Hindlimb muscle (tissue), 1 donor: ENCODE measurements around the gene DNASE1L2. TPM values are rescaled to one million over a fixed set of nuclear protein-coding genes. Genes with fewer than 3 reads are reported as not detected.

Experiments
- DNase-seq: peaks from one replicate; pipeline ENCODE4 v3.0.0-alpha.2; 2013
- polyA plus RNA-seq: library from polyadenylated mRNA; unstranded; fragments of 120-200 nt; gene quantifications from one replicate; pipeline ENCODE4 v1.2.1, GENCODE V29; 2013; ENCODE audit not compliant: insufficient read length

The DNASE1L2 gene
- polyA plus RNA-seq, 1 donor = 1.1 TPM

- DNase-seq = no peak
These were observed 35.7 kb downstream of the DNASE1L2 start for GRCh38 chr16:2271848-2272461.

GRCh38 chr16:2273484-2273883 lies 37.2 kb downstream of the DNASE1L2 start:
- no peak for DNase-seq

- no peak for DNase-seq
These were observed 37.7 kb downstream of the DNASE1L2 start for GRCh38 chr16:2273931-2274330.

- DNase-seq = no peak
These were observed 39.5 kb downstream of the DNASE1L2 start for GRCh38 chr16:2275476-2276367.

- DNase-seq = no peak
These were observed 40.3 kb downstream of the DNASE1L2 start for GRCh38 chr16:2276368-2277195.

GRCh38 chr16:2277466-2278271 lies 41.4 kb downstream of the DNASE1L2 start:
- no peak for DNase-seq

GRCh38 chr16:2278272-2278608 lies 42.0 kb downstream of the DNASE1L2 start:
- DNase-seq = no peak

- no peak for DNase-seq
These were observed 42.9 kb downstream of the DNASE1L2 start for GRCh38 chr16:2278956-2279800.

GRCh38 chr16:2280461-2280860 lies 44.2 kb downstream of the DNASE1L2 start:
- DNase-seq = no peak

GRCh38 chr16:2280981-2281542 lies 44.8 kb downstream of the DNASE1L2 start:
- DNase-seq = no peak

GRCh38 chr16:2282262-2282661 lies 46.0 kb downstream of the DNASE1L2 start:
- DNase-seq = no peak

GRCh38 chr16:2282866-2283555 lies 46.8 kb downstream of the DNASE1L2 start:
- DNase-seq = no peak

GRCh38 chr16:2284001-2284770 lies 47.9 kb downstream of the DNASE1L2 start:
- no peak for DNase-seq

- DNase-seq = no peak
These were observed 48.7 kb downstream of the DNASE1L2 start for GRCh38 chr16:2284797-2285576.

- DNase-seq = no peak
These were observed 49.5 kb downstream of the DNASE1L2 start for GRCh38 chr16:2285731-2286191.

GRCh38 chr16:2286550-2286949 lies 50.3 kb downstream of the DNASE1L2 start:
- DNase-seq = no peak

GRCh38 chr16:2287916-2288547 lies 51.8 kb downstream of the DNASE1L2 start:
- DNase-seq = no peak
